HCT116 (cell line): ENCODE results near the gene NAA20.

Source experiments
- EZH2 ChIP-seq: fragments of 200-600 bp; sonication (generic); IDR thresholded peaks from 2 replicates; pipeline ENCODE4 v1.6.1; 2017; ENCODE audit warnings: antibody characterized with exemption, mixed run types
- POLR2A ChIP-seq: IDR thresholded peaks from 2 replicates; pipeline ENCODE4 v1.7.0; 2011; ENCODE audit warnings: borderline replicate concordance; ENCODE audit not compliant: insufficient read depth, insufficient read length; ENCODE audit errors: extremely low read depth
- POLR2AphosphoS5 ChIP-seq: IDR thresholded peaks from 2 replicates; pipeline ENCODE4 v1.6.1; 2011; ENCODE audit warnings: mild to moderate bottlenecking, low read depth, low read length, moderate library complexity
- SIN3A ChIP-seq: IDR thresholded peaks from 2 replicates; pipeline ENCODE4 v1.6.1; 2012; ENCODE audit warnings: low read depth
- TF ChIP-seq, protein P1 (sequence below), 3 experiments: fragments of 200-600 bp in 1 of 3; sonication (generic) in 1 of 3; IDR thresholded peaks in 2 of 3; conservative IDR thresholded peaks in 1 of 3; 2 replicates each; pipeline ENCODE4 v1.5.1; 2012 to 2017; ENCODE audit warnings: low read depth in 2 of 3, low read length in 2 of 3, antibody characterized with exemption in 1 of 3, borderline replicate concordance in 1 of 3, control low read depth in 1 of 3, mild to moderate bottlenecking in 1 of 3, mixed read lengths in 1 of 3, mixed run types in 1 of 3, moderate library complexity in 1 of 3; ENCODE audit not compliant: insufficient read depth in 1 of 3

DNA sequence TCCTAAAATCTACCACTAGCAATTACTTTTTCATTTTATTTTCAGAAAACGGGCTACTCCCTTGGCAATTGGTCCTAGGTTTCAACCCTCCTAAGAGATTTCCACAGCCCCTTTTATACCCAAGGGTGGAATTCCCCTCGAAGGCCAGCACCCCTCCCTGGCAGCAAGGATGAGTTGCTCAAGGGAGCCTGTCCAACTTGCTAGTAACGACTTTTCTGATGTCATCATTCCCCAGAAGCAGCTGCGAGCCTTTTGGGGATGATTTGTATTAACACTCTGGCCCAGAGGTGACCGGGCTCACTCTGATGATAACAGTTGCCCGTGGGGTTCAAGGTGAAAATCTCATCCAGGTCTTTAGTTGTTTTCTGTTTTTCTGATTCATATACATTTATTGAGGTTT lies 30.7 kb upstream of the NAA20 start:
- TF ChIP-seq, protein P1, sequence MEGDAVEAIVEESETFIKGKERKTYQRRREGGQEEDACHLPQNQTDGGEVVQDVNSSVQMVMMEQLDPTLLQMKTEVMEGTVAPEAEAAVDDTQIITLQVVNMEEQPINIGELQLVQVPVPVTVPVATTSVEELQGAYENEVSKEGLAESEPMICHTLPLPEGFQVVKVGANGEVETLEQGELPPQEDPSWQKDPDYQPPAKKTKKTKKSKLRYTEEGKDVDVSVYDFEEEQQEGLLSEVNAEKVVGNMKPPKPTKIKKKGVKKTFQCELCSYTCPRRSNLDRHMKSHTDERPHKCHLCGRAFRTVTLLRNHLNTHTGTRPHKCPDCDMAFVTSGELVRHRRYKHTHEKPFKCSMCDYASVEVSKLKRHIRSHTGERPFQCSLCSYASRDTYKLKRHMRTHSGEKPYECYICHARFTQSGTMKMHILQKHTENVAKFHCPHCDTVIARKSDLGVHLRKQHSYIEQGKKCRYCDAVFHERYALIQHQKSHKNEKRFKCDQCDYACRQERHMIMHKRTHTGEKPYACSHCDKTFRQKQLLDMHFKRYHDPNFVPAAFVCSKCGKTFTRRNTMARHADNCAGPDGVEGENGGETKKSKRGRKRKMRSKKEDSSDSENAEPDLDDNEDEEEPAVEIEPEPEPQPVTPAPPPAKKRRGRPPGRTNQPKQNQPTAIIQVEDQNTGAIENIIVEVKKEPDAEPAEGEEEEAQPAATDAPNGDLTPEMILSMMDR (IDR thresholded peaks at IDR 0.05 in 2 of 3, conservative IDR thresholded peaks at IDR 0.05 in 1 of 3; ENCODE audit: borderline replicate concordance in 1 of 3, insufficient read depth in 1 of 3, low read depth in 2 of 3, low read length in 2 of 3), result no peak
- TF ChIP-seq SIN3A (no peak), EZH2 (no peak), POLR2A (no peak), POLR2AphosphoS5 (no peak)
